ENCODE data around the gene OPRPN.

- TF ChIP-seq ZBTB21 (CRISPR knock-in tag; IDR thresholded peaks at IDR 0.05; ENCODE audit: borderline replicate concordance) (no peak), CTCF (IDR thresholded peaks at IDR 0.05) (no peak), GRHL2 (CRISPR knock-in tag; IDR thresholded peaks at IDR 0.05; ENCODE audit: insufficient replicate concordance, severe bottlenecking) (no peak), FOXJ3 (CRISPR knock-in tag; IDR thresholded peaks at IDR 0.05; ENCODE audit: borderline replicate concordance) (no peak), ZNF396 (CRISPR knock-in tag; IDR thresholded peaks at IDR 0.05; ENCODE audit: borderline replicate concordance) (no peak), SP1 (CRISPR knock-in tag; conservative IDR thresholded peaks at IDR 0.05) (no peak), TEAD1 (CRISPR knock-in tag; IDR thresholded peaks at IDR 0.05) (no peak), IRF1 (CRISPR knock-in tag; IDR thresholded peaks at IDR 0.05) (no peak), JUN (CRISPR knock-in tag; IDR thresholded peaks at IDR 0.05) (no peak), ZNF317 (CRISPR knock-in tag; IDR thresholded peaks at IDR 0.05; ENCODE audit: borderline replicate concordance, low read depth) (no peak), TCF7 (CRISPR knock-in tag; IDR thresholded peaks at IDR 0.05; ENCODE audit: low read depth) (no peak), MXD4 (CRISPR knock-in tag; IDR thresholded peaks at IDR 0.05; ENCODE audit: borderline replicate concordance) (no peak)
- TF ChIP-seq, protein P1, sequence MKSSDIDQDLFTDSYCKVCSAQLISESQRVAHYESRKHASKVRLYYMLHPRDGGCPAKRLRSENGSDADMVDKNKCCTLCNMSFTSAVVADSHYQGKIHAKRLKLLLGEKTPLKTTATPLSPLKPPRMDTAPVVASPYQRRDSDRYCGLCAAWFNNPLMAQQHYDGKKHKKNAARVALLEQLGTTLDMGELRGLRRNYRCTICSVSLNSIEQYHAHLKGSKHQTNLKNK (CRISPR knock-in tag; IDR thresholded peaks at IDR 0.05), result no peak
These were observed 45.6 kb downstream of the OPRPN start for GRCh38 chr4:70443329-70443728.
